WTC11 (cell line): ENCODE data around the gene HLCS. TPM values are rescaled to one million over a fixed set of nuclear protein-coding genes. Genes with fewer than 3 reads are reported as not detected.
"Not testable (repeated sequence)": the region's sequence is repeated elsewhere in the genome, so short reads cannot be mapped to it uniquely, and the experiment has no call there.

Experiments
- ATAC-seq: fragments of 200-7000 bp; cut with Tn5 transposase; 2 replicates; pipeline ENCODE4 v1.10.0; 2021; ENCODE audit warnings: mild to moderate bottlenecking, moderate library complexity
- CTCF ChIA-PET: fragments of 300-600 bp; sonication (Branson Sonifier 250); formaldehyde crosslinking; loops from one replicate; lab custom pipeline; 2021; ENCODE audit warnings: antibody characterized with exemption; lab: Charles Lee
- POLR2A ChIA-PET: fragments of 350-600 bp; sonication (Branson Sonifier 250); formaldehyde crosslinking; loops from one replicate; lab custom pipeline; 2021; ENCODE audit warnings: antibody characterized with exemption; lab: Charles Lee
- DNase-seq: peaks from one replicate; pipeline ENCODE4 v3.0.0; 2021; ENCODE audit warnings: low spot score
- H3K27ac Mint-ChIP-seq: 2 replicates; pipeline ENCODE4 v1.8.0; 2021; ENCODE audit warnings: mixed read lengths
- H3K27me3 Mint-ChIP-seq: 2 replicates; pipeline ENCODE4 v1.8.0; 2021; ENCODE audit warnings: low read depth, mild to moderate bottlenecking, moderate library complexity, mixed read lengths
- H3K36me3 Mint-ChIP-seq: 2 replicates; pipeline ENCODE4 v1.8.0; 2021; ENCODE audit warnings: mixed read lengths
- H3K4me1 Mint-ChIP-seq: 2 replicates; pipeline ENCODE4 v1.8.0; 2022; ENCODE audit warnings: mixed read lengths
- H3K4me3 Mint-ChIP-seq: 2 replicates; pipeline ENCODE4 v1.8.0; 2021; ENCODE audit warnings: mild to moderate bottlenecking, moderate library complexity, mixed read lengths
- H3K9me3 Mint-ChIP-seq: 2 replicates; pipeline ENCODE4 v1.8.0; 2021; ENCODE audit warnings: mixed read lengths
- FOXJ3 ChIP-seq: sonication (generic); formaldehyde crosslinking; IDR thresholded peaks from 2 replicates; pipeline ENCODE4 v1.9.0; 2021; ENCODE audit warnings: missing genetic modification reagents, mild to moderate bottlenecking, borderline replicate concordance
- GRHL2 ChIP-seq: fragments of 250-450 bp; sonication (Bioruptor Pico); IDR thresholded peaks from 2 replicates; pipeline ENCODE4 v1.8.0; 2022; ENCODE audit warnings: mild to moderate bottlenecking, moderate library complexity; ENCODE audit not compliant: insufficient replicate concordance, severe bottlenecking
- GTF2I ChIP-seq: fragments of 250-450 bp; sonication (Bioruptor Pico); conservative IDR thresholded peaks from 2 replicates; pipeline ENCODE4 v1.4.0; 2021; ENCODE audit warnings: mild to moderate bottlenecking
- JUN ChIP-seq: sonication (generic); formaldehyde crosslinking; IDR thresholded peaks from 2 replicates; pipeline ENCODE4 v1.8.0; 2023; ENCODE audit warnings: mild to moderate bottlenecking, missing genetic modification reagents
- MYBL2 ChIP-seq: sonication (generic); formaldehyde crosslinking; IDR thresholded peaks from 2 replicates; pipeline ENCODE4 v1.8.1; 2023; ENCODE audit warnings: mild to moderate bottlenecking, moderate library complexity, missing genetic modification reagents
- SOX15 ChIP-seq: fragments of 250-450 bp; sonication (Bioruptor Pico); IDR thresholded peaks from 2 replicates; pipeline ENCODE4 v1.9.0; 2021; ENCODE audit warnings: mild to moderate bottlenecking
- SP1 ChIP-seq: sonication (generic); formaldehyde crosslinking; conservative IDR thresholded peaks from 2 replicates; pipeline ENCODE4 v1.8.1; 2022; ENCODE audit warnings: missing genetic modification reagents
- TEAD4 ChIP-seq: sonication (generic); formaldehyde crosslinking; IDR thresholded peaks from 2 replicates; pipeline ENCODE4 v1.8.0; 2022; ENCODE audit warnings: mild to moderate bottlenecking, missing genetic modification reagents
- ZNF423 ChIP-seq: fragments of 250-450 bp; sonication (Bioruptor Pico); IDR thresholded peaks from 2 replicates; pipeline ENCODE4 v2.1.2; 2022; ENCODE audit warnings: mild to moderate bottlenecking, moderate library complexity
- total RNA-seq: library from RNA; stranded (reverse); gene quantifications from 3 replicates; pipeline ENCODE4 v1.2.3, GENCODE V29; 2021
- TF ChIP-seq, protein P1 (sequence below): sonication (generic); formaldehyde crosslinking; IDR thresholded peaks from 2 replicates; pipeline ENCODE4 v1.8.1; 2023; ENCODE audit warnings: mild to moderate bottlenecking, missing genetic modification reagents, moderate library complexity
- TF ChIP-seq, protein P2 (sequence below): sonication (generic); formaldehyde crosslinking; IDR thresholded peaks from 2 replicates; pipeline ENCODE4 v1.8.0; 2022; ENCODE audit warnings: mild to moderate bottlenecking, missing genetic modification reagents
- TF ChIP-seq, protein P3 (sequence below): sonication (generic); formaldehyde crosslinking; IDR thresholded peaks from 2 replicates; pipeline ENCODE4 v1.8.1; 2022; ENCODE audit warnings: mild to moderate bottlenecking, missing genetic modification reagents, moderate library complexity, borderline replicate concordance
- TF ChIP-seq, protein P4 (sequence below): sonication (generic); formaldehyde crosslinking; IDR thresholded peaks from 2 replicates; pipeline ENCODE4 v1.8.1; 2023; ENCODE audit warnings: mild to moderate bottlenecking, missing genetic modification reagents

HLCS gene
- total RNA-seq, 1 experiment from 2014 or later = 9.3 TPM

DNA sequence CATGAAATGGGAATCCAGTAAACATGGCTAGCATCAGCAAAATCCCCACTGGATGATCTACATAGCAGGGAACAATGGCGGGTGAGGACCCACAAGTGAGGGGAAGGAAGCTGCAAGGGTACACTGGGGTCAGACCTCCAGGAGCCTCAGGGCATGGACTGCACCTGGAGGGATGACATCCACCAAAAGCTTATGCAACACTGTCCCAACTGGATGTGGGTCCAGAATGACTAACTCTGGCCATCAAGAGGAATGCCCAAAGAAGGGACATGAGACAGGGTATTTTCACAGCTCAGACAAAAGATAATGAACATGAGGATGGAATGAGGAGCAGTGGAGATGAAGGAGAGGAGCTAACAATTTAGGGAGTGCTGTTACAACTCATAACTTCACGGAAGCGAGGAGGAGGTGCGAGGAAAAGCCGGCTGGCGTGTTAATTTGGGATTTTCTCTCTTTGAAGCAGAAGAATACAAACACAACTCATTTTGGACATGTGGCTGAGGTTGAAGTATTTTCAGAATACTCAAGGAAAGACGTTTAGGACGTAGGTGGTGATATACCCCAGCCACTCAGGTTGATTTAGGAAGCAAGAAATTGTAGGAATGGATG is 5.7 kb downstream of the HLCS start (continued):
- TF ChIP-seq, protein P1, sequence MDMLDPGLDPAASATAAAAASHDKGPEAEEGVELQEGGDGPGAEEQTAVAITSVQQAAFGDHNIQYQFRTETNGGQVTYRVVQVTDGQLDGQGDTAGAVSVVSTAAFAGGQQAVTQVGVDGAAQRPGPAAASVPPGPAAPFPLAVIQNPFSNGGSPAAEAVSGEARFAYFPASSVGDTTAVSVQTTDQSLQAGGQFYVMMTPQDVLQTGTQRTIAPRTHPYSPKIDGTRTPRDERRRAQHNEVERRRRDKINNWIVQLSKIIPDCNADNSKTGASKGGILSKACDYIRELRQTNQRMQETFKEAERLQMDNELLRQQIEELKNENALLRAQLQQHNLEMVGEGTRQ (CRISPR knock-in tag) = no peak

DNA sequence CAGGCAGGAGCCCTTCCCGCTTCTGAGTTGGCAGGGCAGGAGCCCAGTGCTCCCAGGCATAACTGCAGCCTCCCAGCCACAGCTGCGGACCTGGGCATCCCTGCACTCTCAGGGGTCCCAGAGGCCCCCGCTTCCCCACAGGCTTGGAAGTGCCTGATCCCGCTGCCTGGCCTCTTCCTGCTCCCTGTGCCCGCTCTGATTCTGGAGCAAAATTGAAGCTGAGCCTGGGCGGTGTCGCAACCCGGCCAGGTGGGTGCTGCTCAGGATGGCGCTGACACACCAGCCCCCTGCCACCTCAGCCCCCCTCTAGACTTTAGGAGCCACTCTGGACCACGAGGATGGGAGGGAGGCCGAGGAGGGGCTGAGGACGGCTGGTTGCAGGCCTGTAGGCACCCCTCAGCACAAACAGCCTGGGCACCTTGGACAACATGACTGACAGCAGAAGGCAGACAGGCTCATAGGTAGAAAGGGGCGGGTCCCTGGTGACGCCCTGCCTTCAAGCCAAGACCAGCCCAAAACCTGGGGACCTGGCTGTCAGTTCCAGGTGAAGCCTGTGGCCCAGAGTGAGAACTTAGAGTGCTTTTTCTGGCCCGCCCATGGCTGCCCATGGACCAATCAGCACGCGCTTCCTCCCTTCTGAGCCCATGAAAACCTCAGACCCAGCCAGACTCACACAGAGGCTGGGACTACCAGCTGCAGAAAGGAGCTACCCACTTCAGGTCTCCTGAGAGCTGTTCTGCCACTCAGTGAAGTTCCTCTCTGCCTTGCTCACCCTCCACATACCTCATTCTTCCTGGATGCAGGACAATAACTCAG is 7.2 kb downstream of the HLCS start:
- peak; percentile 98 for ATAC-seq
- POLR2A ChIA-PET = no interaction called here
- CTCF ChIA-PET = interaction anchor here (0.6 to 1.2 kb wide), 2 partner anchors 17 to 717 kb away, joined by 3 to 4 read pairs; no protein-coding TSS in a partner anchor

DNA sequence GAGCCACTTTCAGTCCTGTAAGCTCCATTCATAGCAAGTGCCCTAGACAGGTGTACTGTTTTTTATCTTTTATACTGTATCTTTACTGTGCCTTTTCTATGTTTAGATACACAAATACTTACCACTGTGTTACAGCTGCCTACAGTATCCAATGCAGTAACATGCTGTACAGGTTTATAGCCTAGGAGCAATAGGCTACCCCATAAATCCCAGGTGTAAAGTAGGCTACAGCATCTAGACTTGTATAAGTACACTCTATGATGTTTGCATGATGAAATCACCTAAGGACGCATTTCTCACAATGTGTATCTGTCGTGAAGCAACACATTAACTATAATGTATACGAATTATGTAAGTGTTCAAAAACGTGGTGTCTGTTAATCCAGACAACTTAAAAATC is 10.7 kb downstream of the HLCS start:
- CTCF ChIA-PET = no interaction called here
- H3K27me3 Mint-ChIP-seq = no peaks in the 10 kb centered on the region

More for the DNA sequence above, 7.2 kb downstream of the HLCS start:
- H3K4me1 Mint-ChIP-seq = peaks cover 9% of the 10 kb centered on the region
- no peaks in the 10 kb centered on the region for H3K9me3 Mint-ChIP-seq
- peak; percentile 65 for DNase-seq
- TF ChIP-seq ZNF423 (CRISPR knock-in tag) (no peak), GRHL2 (CRISPR knock-in tag) (no peak), MYBL2 (CRISPR knock-in tag) (0 out of 2 replicates have a peak, but pooled peaks have one; percentile 31), SP1 (CRISPR knock-in tag) (0 out of 2 replicates have a peak, but pooled peaks have one; percentile 26)
- TF ChIP-seq, protein P2, sequence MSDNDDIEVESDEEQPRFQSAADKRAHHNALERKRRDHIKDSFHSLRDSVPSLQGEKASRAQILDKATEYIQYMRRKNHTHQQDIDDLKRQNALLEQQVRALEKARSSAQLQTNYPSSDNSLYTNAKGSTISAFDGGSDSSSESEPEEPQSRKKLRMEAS (CRISPR knock-in tag) = no peak
- H3K27me3 Mint-ChIP-seq = no peaks in the 10 kb centered on the region
- peaks cover 3% of the 10 kb centered on the region; the same call in 1 of the 2 replicates for H3K36me3 Mint-ChIP-seq
- peak overlapping the region; percentile 73 for H3K27ac Mint-ChIP-seq
- no peak overlapping the region for H3K4me3 Mint-ChIP-seq

DNA sequence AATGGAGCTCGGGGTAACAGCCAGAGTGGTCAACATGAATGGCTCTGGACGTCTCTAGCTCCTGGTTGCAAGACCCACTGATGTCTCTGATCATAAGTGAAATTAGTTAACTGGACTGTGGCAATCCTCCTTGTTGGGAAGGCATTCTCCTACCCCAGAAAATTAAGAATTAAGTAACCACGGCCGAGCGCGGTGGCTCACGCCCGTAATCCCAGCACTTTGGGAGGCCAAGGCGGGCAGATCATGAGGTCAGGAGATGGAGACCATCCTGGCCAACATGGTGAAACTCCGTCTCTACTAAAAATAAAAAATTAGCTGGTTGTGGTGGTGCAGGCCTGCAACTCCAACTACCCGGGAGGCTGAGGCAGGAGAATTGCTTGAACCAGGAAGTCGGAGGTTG is 14.1 kb downstream of the HLCS start:
- CTCF ChIA-PET = interaction anchor here (0.6 kb wide), 1 partner anchor 127 kb away, joined by 5 read pairs; no protein-coding TSS in a partner anchor
- not testable (repeated sequence) for H3K4me3 Mint-ChIP-seq, ATAC-seq

More for the DNA sequence above, 10.7 kb downstream of the HLCS start:
- DNase-seq = no peak
- Mint-ChIP-seq H3K4me1 (peaks cover 4% of the 10 kb centered on the region), H3K36me3 (peaks cover 3% of the 10 kb centered on the region; the same call in 1 of the 2 replicates), H3K4me3 (no peak overlapping the region), H3K27ac (no peak overlapping the region), H3K9me3 (no peaks in the 10 kb centered on the region)
- TF ChIP-seq JUN (CRISPR knock-in tag) (no peak), SOX15 (CRISPR knock-in tag) (no peak)
- ATAC-seq = no peak
- POLR2A ChIA-PET = no interaction called here

DNA sequence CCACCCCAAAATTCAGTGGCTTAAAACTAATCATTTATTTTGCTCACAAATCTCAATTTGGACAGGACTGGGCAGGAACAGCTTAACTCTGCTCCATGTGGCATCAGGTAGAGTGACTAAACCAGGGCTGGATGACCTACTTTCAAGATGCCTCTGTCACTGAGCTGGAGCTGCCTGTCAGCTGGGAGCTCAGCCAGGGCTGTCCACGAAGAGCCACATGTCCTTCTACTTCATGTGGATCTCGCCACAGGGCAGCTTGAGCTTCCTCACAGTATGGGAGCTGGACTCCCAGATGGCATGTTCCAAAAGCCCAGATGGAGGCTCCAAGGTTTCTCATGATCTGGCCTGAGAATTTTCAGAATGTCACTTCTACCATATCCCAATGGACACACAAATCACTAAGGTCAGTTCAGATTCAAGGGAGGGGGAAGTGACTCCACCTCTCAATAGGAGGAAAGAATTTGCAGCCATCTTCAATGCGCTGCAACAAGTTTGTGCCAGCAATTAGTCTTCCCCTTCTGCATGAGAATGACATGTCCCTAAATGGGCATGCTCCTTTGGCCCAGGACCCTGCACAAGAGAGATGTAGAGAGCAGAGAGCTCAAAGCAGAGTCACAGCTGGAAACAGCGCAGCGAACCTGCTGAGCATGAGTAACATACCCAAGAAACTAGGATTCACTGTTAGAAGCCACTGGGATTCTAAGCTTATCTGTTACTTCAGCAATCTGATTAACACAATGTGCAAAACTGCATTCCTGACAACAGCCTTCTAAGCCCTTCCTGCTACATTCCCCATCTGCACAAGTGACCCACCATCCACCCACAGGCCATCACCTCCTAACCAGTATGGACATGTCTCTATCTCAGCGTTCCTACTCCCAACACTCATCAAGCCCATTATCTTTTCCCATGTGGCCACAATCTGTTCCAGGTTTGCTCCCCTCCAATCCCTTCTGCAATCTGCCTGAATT is 17.0 kb downstream of the HLCS start:
- ChIA-PET CTCF (interaction anchor here (0.5 to 1.6 kb wide), 2 partner anchors 27 to 361 kb away, joined by 4 to 5 read pairs; no protein-coding TSS in a partner anchor), POLR2A (no interaction called here)
- H3K4me1 Mint-ChIP-seq = peaks cover 23% of the 10 kb centered on the region
- ATAC-seq = peak; percentile 9; the same call in 1 of the 2 replicates
- H3K36me3 Mint-ChIP-seq = no peaks in the 10 kb centered on the region
- H3K27me3 Mint-ChIP-seq = peaks cover 9% of the 10 kb centered on the region
- no peak for DNase-seq
- no peak overlapping the region for H3K27ac Mint-ChIP-seq
- no peak overlapping the region for H3K4me3 Mint-ChIP-seq
- H3K9me3 Mint-ChIP-seq = no peaks in the 10 kb centered on the region
- TF ChIP-seq, protein P3, sequence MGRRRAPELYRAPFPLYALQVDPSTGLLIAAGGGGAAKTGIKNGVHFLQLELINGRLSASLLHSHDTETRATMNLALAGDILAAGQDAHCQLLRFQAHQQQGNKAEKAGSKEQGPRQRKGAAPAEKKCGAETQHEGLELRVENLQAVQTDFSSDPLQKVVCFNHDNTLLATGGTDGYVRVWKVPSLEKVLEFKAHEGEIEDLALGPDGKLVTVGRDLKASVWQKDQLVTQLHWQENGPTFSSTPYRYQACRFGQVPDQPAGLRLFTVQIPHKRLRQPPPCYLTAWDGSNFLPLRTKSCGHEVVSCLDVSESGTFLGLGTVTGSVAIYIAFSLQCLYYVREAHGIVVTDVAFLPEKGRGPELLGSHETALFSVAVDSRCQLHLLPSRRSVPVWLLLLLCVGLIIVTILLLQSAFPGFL (CRISPR knock-in tag) = no peak
- TF ChIP-seq FOXJ3 (CRISPR knock-in tag) (no peak), TEAD4 (CRISPR knock-in tag) (no peak), GTF2I (CRISPR knock-in tag) (no peak)
- TF ChIP-seq, protein P4, sequence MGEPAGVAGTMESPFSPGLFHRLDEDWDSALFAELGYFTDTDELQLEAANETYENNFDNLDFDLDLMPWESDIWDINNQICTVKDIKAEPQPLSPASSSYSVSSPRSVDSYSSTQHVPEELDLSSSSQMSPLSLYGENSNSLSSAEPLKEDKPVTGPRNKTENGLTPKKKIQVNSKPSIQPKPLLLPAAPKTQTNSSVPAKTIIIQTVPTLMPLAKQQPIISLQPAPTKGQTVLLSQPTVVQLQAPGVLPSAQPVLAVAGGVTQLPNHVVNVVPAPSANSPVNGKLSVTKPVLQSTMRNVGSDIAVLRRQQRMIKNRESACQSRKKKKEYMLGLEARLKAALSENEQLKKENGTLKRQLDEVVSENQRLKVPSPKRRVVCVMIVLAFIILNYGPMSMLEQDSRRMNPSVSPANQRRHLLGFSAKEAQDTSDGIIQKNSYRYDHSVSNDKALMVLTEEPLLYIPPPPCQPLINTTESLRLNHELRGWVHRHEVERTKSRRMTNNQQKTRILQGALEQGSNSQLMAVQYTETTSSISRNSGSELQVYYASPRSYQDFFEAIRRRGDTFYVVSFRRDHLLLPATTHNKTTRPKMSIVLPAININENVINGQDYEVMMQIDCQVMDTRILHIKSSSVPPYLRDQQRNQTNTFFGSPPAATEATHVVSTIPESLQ (CRISPR knock-in tag) = no peak

More for the DNA sequence above, 14.1 kb downstream of the HLCS start:
- DNase-seq, H3K9me3 Mint-ChIP-seq, H3K27me3 Mint-ChIP-seq, H3K36me3 Mint-ChIP-seq, H3K27ac Mint-ChIP-seq, POLR2A ChIA-PET: not testable (repeated sequence)
- peaks cover 13% of the 10 kb centered on the region for H3K4me1 Mint-ChIP-seq
